ENCODE data around the gene SCUBE1.

- TF ChIP-seq CTCF (conservative IDR thresholded peaks at IDR 0.05; ENCODE audit: low read length) (no peak), EZH2phosphoT487 (IDR thresholded peaks at IDR 0.05; ENCODE audit: borderline replicate concordance, low read depth, low read length) (no peak)
These were observed 75.7 kb downstream of the SCUBE1 start for GRCh38 chr22:43267332-43267980.
